22Rv1 (cell line): ENCODE results near the gene NT5C.

Experiments
- H3K27ac ChIP-seq: fragments of 450-650 bp; 2 replicates; pipeline ENCODE4 v1.5.1; 2017
- ZFX ChIP-seq: fragments of 450-650 bp; IDR thresholded peaks from 2 replicates; pipeline ENCODE4 v1.6.1; 2017; ENCODE audit warnings: antibody characterized with exemption, borderline replicate concordance
- TF ChIP-seq, protein P1 (sequence below): fragments of 450-650 bp; IDR thresholded peaks from 2 replicates; pipeline ENCODE4 v1.5.1; 2017; ENCODE audit warnings: mild to moderate bottlenecking

The NT5C gene

DNA sequence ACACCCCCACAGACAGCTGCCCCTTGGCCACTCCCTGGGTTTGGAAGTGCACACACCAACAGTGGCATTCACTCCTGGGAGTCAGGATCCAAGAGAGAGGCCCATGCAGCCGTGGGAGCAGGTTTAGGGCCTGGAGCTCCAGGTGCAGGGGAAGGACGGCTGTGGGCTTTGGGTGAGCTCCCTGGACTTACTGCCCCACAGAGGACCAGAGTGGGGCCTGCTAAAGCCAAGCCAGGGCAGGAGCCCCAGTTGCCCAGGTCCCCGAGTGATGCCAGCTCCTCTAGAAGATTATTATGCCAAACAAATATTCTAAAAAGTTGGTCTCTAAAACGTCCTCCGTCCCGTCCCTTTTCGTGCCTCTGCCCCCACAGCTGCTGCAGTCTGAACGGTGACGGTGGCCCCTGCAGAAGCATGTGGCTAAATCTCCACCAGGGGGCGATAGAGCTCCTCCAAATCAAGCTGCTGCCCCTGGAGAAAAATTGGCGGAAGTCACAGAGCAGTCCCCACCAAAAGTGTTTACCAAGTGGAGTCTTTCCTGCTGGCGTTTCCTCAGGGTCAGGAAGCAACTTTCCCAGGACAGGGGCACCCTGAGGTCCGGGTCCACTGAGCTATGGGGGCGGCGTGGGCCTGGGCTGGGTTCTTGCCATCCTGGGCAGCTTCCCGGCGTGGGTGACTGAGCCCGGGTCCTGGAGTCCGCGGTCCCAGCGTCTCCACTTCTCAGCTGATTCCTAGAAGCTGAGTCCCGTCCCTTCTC is 17.6 kb downstream of the NT5C start:
- TF ChIP-seq ZFX: no peak
- TF ChIP-seq, protein P1, sequence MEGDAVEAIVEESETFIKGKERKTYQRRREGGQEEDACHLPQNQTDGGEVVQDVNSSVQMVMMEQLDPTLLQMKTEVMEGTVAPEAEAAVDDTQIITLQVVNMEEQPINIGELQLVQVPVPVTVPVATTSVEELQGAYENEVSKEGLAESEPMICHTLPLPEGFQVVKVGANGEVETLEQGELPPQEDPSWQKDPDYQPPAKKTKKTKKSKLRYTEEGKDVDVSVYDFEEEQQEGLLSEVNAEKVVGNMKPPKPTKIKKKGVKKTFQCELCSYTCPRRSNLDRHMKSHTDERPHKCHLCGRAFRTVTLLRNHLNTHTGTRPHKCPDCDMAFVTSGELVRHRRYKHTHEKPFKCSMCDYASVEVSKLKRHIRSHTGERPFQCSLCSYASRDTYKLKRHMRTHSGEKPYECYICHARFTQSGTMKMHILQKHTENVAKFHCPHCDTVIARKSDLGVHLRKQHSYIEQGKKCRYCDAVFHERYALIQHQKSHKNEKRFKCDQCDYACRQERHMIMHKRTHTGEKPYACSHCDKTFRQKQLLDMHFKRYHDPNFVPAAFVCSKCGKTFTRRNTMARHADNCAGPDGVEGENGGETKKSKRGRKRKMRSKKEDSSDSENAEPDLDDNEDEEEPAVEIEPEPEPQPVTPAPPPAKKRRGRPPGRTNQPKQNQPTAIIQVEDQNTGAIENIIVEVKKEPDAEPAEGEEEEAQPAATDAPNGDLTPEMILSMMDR: peak; percentile 94
- H3K27ac ChIP-seq: 0 out of 2 replicates have a peak overlapping the region, but pooled peaks have one; percentile 3

GRCh38 chr17:75111777-75112335 is 19.7 kb downstream of the NT5C start:
- TF ChIP-seq, protein P1: no peak
- no peak for TF ChIP-seq ZFX
- no peak overlapping the region for H3K27ac ChIP-seq

- peak overlapping the region; percentile 56 for H3K27ac ChIP-seq
- TF ChIP-seq, protein P1: no peak
- TF ChIP-seq ZFX: no peak
Observed at GRCh38 chr17:75110234-75110937, 21.2 kb downstream of the NT5C start.

DNA sequence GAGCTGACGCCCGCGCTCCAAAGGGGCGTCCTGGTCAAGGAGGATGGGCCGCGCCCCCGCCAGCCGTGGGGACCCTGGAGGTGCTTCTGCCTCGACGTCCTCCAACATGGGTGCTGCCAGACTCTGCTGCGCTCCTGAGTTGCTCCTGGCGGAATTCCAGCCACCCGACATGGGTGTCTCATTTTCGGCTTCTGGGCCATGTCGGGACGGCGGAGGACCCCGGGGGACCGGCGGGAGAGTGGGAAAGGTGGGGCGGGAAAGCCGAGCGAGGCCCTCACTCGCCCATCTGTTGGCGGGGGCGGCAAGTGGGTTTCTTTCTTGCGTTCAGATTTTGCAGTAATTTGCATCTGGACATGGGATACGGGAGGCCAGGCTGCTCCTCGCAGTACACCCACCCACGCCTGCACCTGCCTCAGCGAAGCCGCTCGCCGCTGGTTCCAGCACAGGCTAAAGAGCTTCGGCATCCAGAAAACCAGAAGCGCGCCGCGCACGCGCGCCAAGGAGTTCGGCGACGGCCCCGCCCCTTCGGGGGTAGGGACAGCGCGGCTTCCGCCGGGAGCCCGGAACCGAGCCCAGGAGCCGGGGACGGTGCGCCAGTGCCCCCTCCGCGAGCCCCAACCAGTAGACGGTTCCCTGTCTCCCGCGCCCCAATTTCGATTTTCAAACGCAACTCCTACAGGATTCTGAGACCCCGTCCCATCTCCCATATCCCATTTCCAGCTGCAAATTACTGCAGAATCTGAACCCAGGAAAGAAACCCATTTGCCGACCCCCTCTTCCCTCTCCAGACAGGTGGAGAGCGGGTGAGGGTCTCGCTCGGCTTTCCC is 21.9 kb downstream of the NT5C start, which contains the start of gene ARMC7:
Gene ARMC7, plus strand, starts transcription at position 563 of the 827 bp plus-strand sequence. CDS start 320 bp downstream, outside the sequence.
- TF ChIP-seq, protein P1: no peak
- TF ChIP-seq ZFX: no peak
- peak within 1 kb of the TSS; percentile 56 for H3K27ac ChIP-seq

- TF ChIP-seq, protein P1: no peak
- no peak overlapping the region for H3K27ac ChIP-seq
Observed at GRCh38 chr17:75109046-75109406, 22.5 kb downstream of the NT5C start.

DNA sequence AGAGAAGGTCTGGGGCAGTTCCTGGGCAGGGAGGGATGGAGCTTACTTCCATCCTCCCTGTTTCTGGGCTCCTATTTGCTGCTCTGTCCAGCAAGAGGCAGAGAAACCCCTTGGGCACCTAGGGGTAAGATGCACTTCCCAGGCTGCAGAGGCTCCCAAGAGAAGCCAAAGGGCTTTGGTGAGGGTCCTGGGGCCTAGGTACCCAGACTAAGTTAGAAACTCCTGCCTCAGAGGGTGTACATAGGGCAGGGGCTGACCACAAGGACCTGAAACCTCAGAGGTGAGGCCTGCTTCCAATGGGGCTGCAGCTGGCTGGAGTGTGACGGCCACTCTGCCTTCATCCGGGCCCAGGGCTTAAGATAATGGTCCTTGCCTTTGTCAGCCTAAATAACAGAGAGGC is 23.3 kb downstream of the NT5C start:
- TF ChIP-seq, protein P1: no peak
- TF ChIP-seq ZFX: no peak
- H3K27ac ChIP-seq: no peak overlapping the region
